Gastrocnemius medialis (tissue), 4 donors: Measurements from ENCODE around the gene LTB4R2. TPM values are rescaled to one million over a fixed set of nuclear protein-coding genes. Genes with fewer than 3 reads are reported as not detected.

Experiments
- ATAC-seq, 2 donors: fragments of 150-250 bp; one replicate each; pipeline ENCODE4 v1.9.1; 2016
- DNase-seq, 2 donors: peaks; one replicate each; pipeline ENCODE4 v3.0.0-alpha.2; 2019
- H3K27ac ChIP-seq, 4 donors: fragments of 200-600 bp; sonication (generic); 1 replicate in 1 of 4; 2 replicates in 3 of 4; pipeline ENCODE4 v1.5.1; 2016 to 2018; ENCODE audit warnings: mild to moderate bottlenecking in 2 of 4, moderate library complexity in 1 of 4
- H3K27me3 ChIP-seq, 3 donors: fragments of 200-600 bp; sonication (generic) in 2 of 3; 1 replicate in 1 of 3; 2 replicates in 2 of 3; pipeline versions ENCODE4 v1.5.1 to v1.6.0; 2016 to 2019; ENCODE audit warnings: mild to moderate bottlenecking in 1 of 3, moderate library complexity in 1 of 3
- H3K36me3 ChIP-seq, 2 donors: fragments of 200-600 bp; sonication (generic) in 1 of 2; one replicate each; pipeline ENCODE4 v1.5.1; 2017 to 2018
- H3K4me1 ChIP-seq, 2 donors: fragments of 200-600 bp; sonication (generic) in 1 of 2; one replicate each; pipeline ENCODE4 v1.5.1; 2016 to 2017; ENCODE audit warnings: mild to moderate bottlenecking in 2 of 2
- H3K4me3 ChIP-seq, 4 donors: fragments of 200-600 bp; sonication (generic) in 3 of 4; 1 replicate in 1 of 4; 2 replicates in 3 of 4; pipeline ENCODE4 v1.5.1; 2016 to 2019; ENCODE audit warnings: mild to moderate bottlenecking in 2 of 4
- H3K9me3 ChIP-seq, 3 donors: fragments of 200-600 bp; sonication (generic) in 2 of 3; 1 replicate in 1 of 3; 2 replicates in 2 of 3; pipeline ENCODE4 v1.5.1; 2016 to 2019
- CTCF ChIP-seq, 5 experiments: fragments of 450-650 bp in 3 of 5; fragments of 200-600 bp in 2 of 5; sonication (generic) in 2 of 5; IDR thresholded peaks in 4 of 5; conservative IDR thresholded peaks in 1 of 5; 1 replicate in 4 of 5; 2 replicates in 1 of 5; pipeline ENCODE4 v1.5.1; 2016 to 2019; ENCODE audit warnings: antibody characterized with exemption in 5 of 5, mild to moderate bottlenecking in 3 of 5, moderate library complexity in 3 of 5
- POLR2A ChIP-seq, 2 donors: fragments of 450-650 bp; IDR thresholded peaks; one replicate each; pipeline ENCODE4 v1.6.1; 2017; ENCODE audit warnings: antibody characterized with exemption in 2 of 2, mild to moderate bottlenecking in 2 of 2, moderate library complexity in 2 of 2
- in situ Hi-C, 4 donors: fragments of 200-750 bp; cut with MboI; loops; one replicate each; pipeline versions ENCODE4 v1.15.0 to v1.8.0; 2017; ENCODE audit warnings: low sequenced_read_pairs in 4 of 4
- intact Hi-C: fragments of 100-400 bp; cut with DNase I; formaldehyde crosslinking; loops from one replicate; pipeline ENCODE4 v1.15.1; 2023; ENCODE audit warnings: low total_unique reads
- total RNA-seq, 4 donors: library from RNA; depleted of rRNA; stranded (reverse); fragments of >200 nt; gene quantifications; one replicate each; pipeline versions ENCODE4 v1.1.0 to v1.2.3, GENCODE V29; 2016

LTB4R2 gene
- total RNA-seq, 4 donors from 2014 or later = 0.39 to 3.3 (median 2.0) TPM

- no peak for TF ChIP-seq POLR2A (IDR thresholded peaks at IDR 0.05)
- TF ChIP-seq CTCF (IDR thresholded peaks at IDR 0.05 in 4 of 5, conservative IDR thresholded peaks at IDR 0.05 in 1 of 5) = no peak
- Histone ChIP-seq H3K36me3 (peaks cover 0 to 36% of the 10 kb centered on the region in 2 donors), H3K4me3 (peak overlapping the region; percentile 78 to 98 (median 94)), H3K4me1 (peaks cover 4 to 6% of the 10 kb centered on the region in 2 donors), H3K9me3 (no peaks in the 10 kb centered on the region), H3K27ac (peak overlapping the region; percentile 87 to 99 (median 98)), H3K27me3 (no peaks in the 10 kb centered on the region)
- intact Hi-C loops (loop anchor here (1.0 kb wide), 3 partner anchors 28 to 41 kb away; partner anchors contain the start of genes GMPR2, LTB4R, NEDD8 and TINF2), in situ Hi-C loops (no loop called here)
- DNase-seq (no peak), ATAC-seq (peak; percentile 18 to 35)
Observed at GRCh38 chr14:24270537-24271133, 39.3 kb upstream of the LTB4R2 start.

GRCh38 chr14:24271134-24271833 lies 38.7 kb upstream of the LTB4R2 start, which contains the start of gene RABGGTA:
Gene RABGGTA, minus strand, starts transcription at chr14:24271597. Its CDS starts 482 bp downstream, at chr14:24271115.
- Histone ChIP-seq H3K4me1 (peaks cover 4 to 6% of the 10 kb centered on the region in 2 donors), H3K27me3 (no peaks in the 10 kb centered on the region), H3K36me3 (peaks cover 0 to 32% of the 10 kb centered on the region in 2 donors), H3K9me3 (no peaks in the 10 kb centered on the region), H3K27ac (peak within 1 kb of the TSS; percentile 87 to 99 (median 98)), H3K4me3 (peak within 1 kb of the TSS; percentile 78 to 98 (median 94))
- ATAC-seq = peak; percentile 95 to 97
- in situ Hi-C loops = no loop called here
- DNase-seq = peak; percentile 65 to 81
- intact Hi-C loops = loop anchor here (1.0 kb wide), 3 partner anchors 29 to 40 kb away; partner anchors contain the start of genes GMPR2, LTB4R, NEDD8 and TINF2
- peak; percentile 42 to 82 (median 70) for TF ChIP-seq CTCF (IDR thresholded peaks at IDR 0.05 in 4 of 5, conservative IDR thresholded peaks at IDR 0.05 in 1 of 5)
- TF ChIP-seq POLR2A (IDR thresholded peaks at IDR 0.05) = peak; percentile 35 to 48

GRCh38 chr14:24271834-24272263 lies 38.1 kb upstream of the LTB4R2 start:
- Histone ChIP-seq H3K27ac (peak overlapping the region; percentile 87 to 99 (median 98)), H3K4me1 (peaks cover 4 to 6% of the 10 kb centered on the region in 2 donors), H3K4me3 (peak overlapping the region; percentile 78 to 98 (median 94)), H3K36me3 (peaks cover 0 to 26% of the 10 kb centered on the region in 2 donors), H3K27me3 (no peaks in the 10 kb centered on the region), H3K9me3 (no peaks in the 10 kb centered on the region)
- DNase-seq (no peak), ATAC-seq (no peak)
- no peak for TF ChIP-seq POLR2A (IDR thresholded peaks at IDR 0.05)
- TF ChIP-seq CTCF (IDR thresholded peaks at IDR 0.05 in 4 of 5, conservative IDR thresholded peaks at IDR 0.05 in 1 of 5) = no peak
- intact Hi-C loops = loop anchor here (1.0 kb wide), 3 partner anchors 30 to 40 kb away; partner anchors contain the start of genes GMPR2, LTB4R, NEDD8 and TINF2
- in situ Hi-C loops = no loop called here

- no peaks in the 10 kb centered on the region for H3K27me3 ChIP-seq
- intact Hi-C loops = no loop called here
- H3K4me1 ChIP-seq = peaks cover 4 to 6% of the 10 kb centered on the region in 2 donors
- DNase-seq = no peak
- TF ChIP-seq POLR2A (IDR thresholded peaks at IDR 0.05) = no peak
- no peak for ATAC-seq
- in situ Hi-C loops = no loop called here
- peaks cover 0 to 20% of the 10 kb centered on the region in 2 donors for H3K36me3 ChIP-seq
- H3K4me3 ChIP-seq = no peak overlapping the region
- no peaks in the 10 kb centered on the region for H3K9me3 ChIP-seq
- no peak overlapping the region for H3K27ac ChIP-seq
Observed at GRCh38 chr14:24272467-24272866, 37.5 kb upstream of the LTB4R2 start.
